Dedifferentiated amniotic fluid mesenchymal stem cell (primary cell): ENCODE results near the gene SLC35G3.
"Not testable (repeated sequence)": the region's sequence is repeated elsewhere in the genome, so short reads cannot be mapped to it uniquely, and the experiment has no call there.

ENCODE experiments used
- DNase-seq: peaks from one replicate; pipeline ENCODE4 v3.0.0-alpha.2; 2016; ENCODE audit errors: extremely low spot score

Gene SLC35G3

GRCh38 chr17:35194001-35194400 is at the start of gene SLC35G3:
Gene SLC35G3, minus strand, starts transcription at chr17:35194393. Its CDS starts 86 bp downstream, at chr17:35194307.
- DNase-seq = not testable (repeated sequence)

- DNase-seq = peak; percentile 81
Observed at GRCh38 chr17:35243561-35244340, 49.6 kb upstream of the SLC35G3 start.

GRCh38 chr17:35242805-35243560 is 48.8 kb upstream of the SLC35G3 start, which contains the start of gene SLFN5:
Gene SLFN5, plus strand, starts transcription at chr17:35243072. Its CDS starts 15,619 bp downstream, at chr17:35258691.
- peak; percentile 94 for DNase-seq

GRCh38 chr17:35242158-35242804 is 48.1 kb upstream of the SLC35G3 start:
- DNase-seq = peak; percentile 22

- DNase-seq = no peak
Observed at GRCh38 chr17:35241520-35241919, 47.3 kb upstream of the SLC35G3 start.

- DNase-seq = no peak
Observed at GRCh38 chr17:35240861-35241260, 46.7 kb upstream of the SLC35G3 start.

GRCh38 chr17:35239823-35240222 is 45.6 kb upstream of the SLC35G3 start:
- no peak for DNase-seq

GRCh38 chr17:35238821-35239220 is 44.6 kb upstream of the SLC35G3 start:
- DNase-seq = peak; percentile 25

- no peak for DNase-seq
Observed at GRCh38 chr17:35236821-35237220, 42.6 kb upstream of the SLC35G3 start.

GRCh38 chr17:35235917-35236316 is 41.7 kb upstream of the SLC35G3 start:
- DNase-seq = no peak

- no peak for DNase-seq
Observed at GRCh38 chr17:35235289-35235688, 41.1 kb upstream of the SLC35G3 start.

- not testable (repeated sequence) for DNase-seq
Observed at GRCh38 chr17:35234315-35234714, 40.1 kb upstream of the SLC35G3 start.

- no peak for DNase-seq
Observed at GRCh38 chr17:35229638-35230037, 35.4 kb upstream of the SLC35G3 start.

- no peak for DNase-seq
Observed at GRCh38 chr17:35227546-35227945, 33.4 kb upstream of the SLC35G3 start.

GRCh38 chr17:35224436-35224835 is 30.2 kb upstream of the SLC35G3 start:
- no peak for DNase-seq

GRCh38 chr17:35222452-35222851 is 28.3 kb upstream of the SLC35G3 start:
- DNase-seq = no peak

- DNase-seq = no peak
Observed at GRCh38 chr17:35218915-35219314, 24.7 kb upstream of the SLC35G3 start.

GRCh38 chr17:35217107-35217506 is 22.9 kb upstream of the SLC35G3 start:
- DNase-seq = no peak

- DNase-seq = no peak
Observed at GRCh38 chr17:35214631-35215273, 20.6 kb upstream of the SLC35G3 start.

- DNase-seq = no peak
Observed at GRCh38 chr17:35214192-35214591, 20.0 kb upstream of the SLC35G3 start.

- no peak for DNase-seq
Observed at GRCh38 chr17:35213412-35213940, 19.3 kb upstream of the SLC35G3 start.

- DNase-seq = no peak
Observed at GRCh38 chr17:35212668-35213067, 18.5 kb upstream of the SLC35G3 start.
